HL-60 (cell line): ENCODE results near the gene SPOUT1.

Experiments
- CTCF ChIP-seq: IDR thresholded peaks from one replicate; pipeline ENCODE4 v1.5.1; 2011; ENCODE audit warnings: low read length, control low read depth, inconsistent platforms; ENCODE audit not compliant: insufficient read depth
- GABPA ChIP-seq: IDR thresholded peaks from 2 replicates; pipeline ENCODE4 v1.6.1; 2012; ENCODE audit warnings: low read depth
- POLR2AphosphoS5 ChIP-seq: IDR thresholded peaks from 2 replicates; pipeline ENCODE4 v1.6.1; 2012; ENCODE audit warnings: low read depth
- REST ChIP-seq: IDR thresholded peaks from 2 replicates; pipeline ENCODE4 v1.6.1; 2012; ENCODE audit warnings: low read depth; ENCODE audit not compliant: insufficient replicate concordance
- SPI1 ChIP-seq: IDR thresholded peaks from 2 replicates; pipeline ENCODE4 v1.6.1; 2012; ENCODE audit warnings: low read depth, mild to moderate bottlenecking, borderline replicate concordance

GRCh38 chr9:128805661-128806060, 23.9 kb downstream of the SPOUT1 start:
- TF ChIP-seq POLR2AphosphoS5, result no peak
- TF ChIP-seq GABPA, result no peak
- TF ChIP-seq CTCF, result no peak
- TF ChIP-seq REST, result no peak
- no peak for TF ChIP-seq SPI1
